22Rv1 (cell line): ENCODE results near the gene NLRC4.
A peak's percentile ranks its signal among the peaks of the same experiment; 100 is the strongest.
"Not testable (repeated sequence)": the region's sequence is repeated elsewhere in the genome, so short reads cannot be mapped to it uniquely, and the experiment has no call there.

ENCODE experiments used
- H3K27ac ChIP-seq: fragments of 450-650 bp; 2 replicates; pipeline ENCODE4 v1.5.1; 2017
- CTCF ChIP-seq: fragments of 450-650 bp; IDR thresholded peaks from 2 replicates; pipeline ENCODE4 v1.5.1; 2017; ENCODE audit warnings: mild to moderate bottlenecking
- ZFX ChIP-seq: fragments of 450-650 bp; IDR thresholded peaks from 2 replicates; pipeline ENCODE4 v1.6.1; 2017; ENCODE audit warnings: antibody characterized with exemption, borderline replicate concordance

The NLRC4 gene

DNA sequence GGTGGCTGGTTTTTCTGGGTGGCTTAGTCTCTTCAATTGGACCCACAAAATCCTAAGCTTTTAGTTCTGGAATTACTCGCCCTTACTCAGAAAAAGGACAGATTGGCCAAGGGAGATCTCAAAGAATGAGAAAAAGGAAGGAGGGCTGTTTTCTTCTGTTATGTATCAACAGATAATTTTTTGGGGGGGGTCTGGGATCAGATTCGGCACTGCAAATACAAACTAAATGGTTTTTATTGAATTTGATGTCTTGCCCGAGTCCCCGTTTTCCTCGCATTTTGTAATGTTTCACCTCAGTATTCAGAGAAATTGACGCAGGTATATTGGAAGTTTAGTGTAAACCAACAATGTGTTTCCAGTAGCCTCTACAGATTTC is 13.8 kb upstream of the NLRC4 start:
- peak overlapping the region; percentile 58 for H3K27ac ChIP-seq
- TF ChIP-seq CTCF (no peak), ZFX (no peak)

DNA sequence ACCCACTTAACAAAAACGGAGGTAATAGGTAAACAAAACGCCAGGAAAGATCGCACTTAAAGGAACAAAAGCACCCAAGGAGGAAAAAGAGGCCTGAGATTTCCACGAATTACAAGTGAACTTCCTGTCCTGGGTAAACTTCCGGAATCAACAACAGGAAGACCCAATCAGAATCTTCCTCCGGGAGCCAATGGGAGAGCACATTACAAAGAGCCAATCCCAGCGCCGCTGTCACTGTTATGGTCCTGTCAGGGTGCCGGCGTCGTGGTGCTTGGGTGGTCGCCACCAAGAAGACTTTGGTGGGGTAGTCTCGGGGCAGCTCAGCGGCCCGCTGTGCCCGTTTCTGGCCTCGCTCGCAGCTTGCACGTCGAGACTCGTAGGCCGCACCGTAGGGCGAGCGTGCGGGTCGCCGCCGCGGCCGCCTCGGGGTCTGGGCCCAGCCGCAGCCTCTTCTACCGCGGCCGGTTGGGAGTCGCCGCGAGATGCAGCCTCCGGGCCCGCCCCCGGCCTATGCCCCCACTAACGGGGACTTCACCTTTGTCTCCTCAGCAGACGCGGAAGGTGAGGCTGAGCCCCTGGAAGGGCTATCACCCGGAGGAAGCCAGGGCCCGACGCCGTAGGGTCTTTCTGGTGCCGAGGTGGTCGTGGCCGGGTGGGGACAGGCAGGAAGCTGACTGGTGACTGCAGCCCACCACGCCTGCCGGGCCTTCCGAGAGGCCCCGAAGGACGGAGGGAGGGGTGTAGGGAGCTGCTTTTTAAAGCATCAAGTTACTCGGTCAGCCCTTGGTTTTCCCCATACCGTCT is 13.2 kb upstream of the NLRC4 start, which contains the start of gene YIPF4:
Gene YIPF4, plus strand, starts transcription at position 231 of the 804 bp plus-strand sequence. Its CDS starts 252 bp downstream, at position 483.
- TF ChIP-seq ZFX: no peak
- no peak for TF ChIP-seq CTCF

GRCh38 chr2:32277363-32277673 is 12.6 kb upstream of the NLRC4 start:
- peak overlapping the region; percentile 58 for H3K27ac ChIP-seq

More for the DNA sequence above, 13.2 kb upstream of the NLRC4 start, which contains the start of gene YIPF4:
- peak within 1 kb of the TSS; percentile 58 for H3K27ac ChIP-seq

DNA sequence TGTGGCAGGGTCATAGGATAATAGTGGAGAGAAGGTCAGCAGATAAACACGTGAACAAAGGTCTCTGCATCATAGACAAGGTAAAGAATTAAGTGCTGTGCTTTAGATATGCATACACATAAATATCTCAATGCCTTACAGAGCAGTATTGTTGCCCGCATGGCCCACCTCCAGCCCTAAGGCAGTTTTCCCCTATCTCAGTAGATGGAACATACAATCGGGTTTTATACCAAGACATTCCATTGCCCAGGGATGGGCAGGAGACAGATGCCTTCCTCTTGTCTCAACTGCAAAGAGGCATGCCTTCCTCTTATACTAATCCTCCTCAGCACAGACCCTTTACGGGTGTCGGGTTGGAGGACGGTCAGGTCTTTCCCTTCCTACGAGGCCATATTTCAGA is 11.1 kb upstream of the NLRC4 start:
- not testable (repeated sequence) for H3K27ac ChIP-seq

More at GRCh38 chr2:32277363-32277673, 12.6 kb upstream of the NLRC4 start:
- TF ChIP-seq CTCF (no peak), ZFX (no peak)

DNA sequence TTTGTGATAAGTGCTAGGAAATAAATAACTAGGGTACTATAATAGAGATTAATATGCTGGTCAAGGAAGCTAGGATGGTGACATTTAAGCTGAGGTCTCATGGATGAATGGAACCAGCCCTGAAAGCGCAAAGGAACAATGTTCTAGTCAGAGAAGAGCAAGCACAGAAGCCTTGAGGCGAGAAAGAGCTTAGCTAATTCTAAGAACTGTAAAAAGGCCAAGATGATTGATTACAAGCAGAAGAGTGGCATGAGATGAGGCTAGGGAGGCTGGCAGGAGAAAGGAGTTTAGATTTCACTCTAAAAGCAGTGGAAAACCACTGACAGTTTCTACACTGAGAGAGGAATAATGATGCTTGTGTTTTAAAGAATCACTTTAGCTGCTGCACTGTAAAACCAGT is 9.6 kb upstream of the NLRC4 start:
- no peak overlapping the region for H3K27ac ChIP-seq
- TF ChIP-seq CTCF: no peak

DNA sequence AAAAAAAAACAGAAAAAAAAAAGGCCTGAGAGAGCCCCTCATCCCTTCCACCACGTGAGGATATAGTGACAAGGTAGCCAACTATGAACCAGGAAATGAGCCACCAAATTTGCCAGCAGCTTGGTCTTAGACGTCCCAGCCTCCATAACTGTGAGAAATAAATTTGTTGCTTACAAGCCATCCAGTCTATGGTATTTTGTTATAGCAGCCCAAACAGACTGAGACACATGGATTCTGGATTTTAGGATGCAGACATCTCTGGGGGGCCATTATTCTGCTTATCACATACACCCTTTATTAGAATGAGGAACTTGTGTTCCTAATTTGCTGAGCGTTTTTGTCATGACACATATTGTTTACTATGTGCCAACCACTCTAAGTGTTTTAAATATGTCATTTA is 7.6 kb upstream of the NLRC4 start:
- no peak overlapping the region for H3K27ac ChIP-seq
- TF ChIP-seq ZFX (no peak), CTCF (no peak)

DNA sequence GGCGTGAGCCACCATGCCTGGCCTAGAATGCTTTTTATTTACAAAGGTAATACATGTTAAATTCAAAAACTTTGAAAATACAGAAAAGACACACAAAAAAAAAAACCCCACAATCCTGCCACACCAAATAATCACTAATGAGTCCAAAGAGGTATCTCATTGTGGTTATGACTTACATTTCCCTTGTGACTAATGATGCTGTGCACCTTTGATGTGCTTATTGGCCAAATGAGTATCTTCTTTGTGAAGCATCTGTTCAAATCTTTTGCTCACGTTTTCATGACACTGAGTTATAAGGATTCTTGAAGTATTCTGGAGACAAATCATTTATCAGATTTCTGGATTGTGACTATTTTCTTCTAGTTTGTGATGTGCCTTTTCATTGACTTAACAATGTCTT is 6.4 kb upstream of the NLRC4 start:
- H3K27ac ChIP-seq: no peak overlapping the region
- TF ChIP-seq ZFX (no peak), CTCF (no peak)

DNA sequence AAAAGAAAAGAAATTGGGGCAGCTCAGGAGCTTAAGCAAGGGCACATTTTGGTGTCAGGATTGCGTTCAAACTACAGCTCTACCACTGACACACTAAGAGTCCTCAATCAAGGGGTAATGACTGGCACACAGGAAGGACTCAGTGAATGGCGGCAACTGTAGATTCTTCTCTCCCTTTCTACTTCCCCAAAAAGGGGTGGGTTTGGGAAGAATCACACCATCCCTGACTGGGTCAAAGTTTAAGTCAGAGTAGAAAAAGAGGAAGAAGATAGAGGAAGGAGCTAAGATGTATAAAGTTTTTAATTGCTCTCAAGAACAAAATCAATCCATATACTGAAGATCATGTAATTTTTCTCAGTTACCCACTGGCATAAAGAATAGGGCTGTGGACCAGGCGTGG is 2.6 kb downstream of the NLRC4 start:
- no peak overlapping the region for H3K27ac ChIP-seq
- TF ChIP-seq CTCF (no peak), ZFX (no peak)
